ENCODE measurements around the gene TMOD3.

- TF ChIP-seq POLR2AphosphoS5 (IDR thresholded peaks at IDR 0.05) = no peak
- no peak for TF ChIP-seq POLR2A (IDR thresholded peaks at IDR 0.05)
- no peak for TF ChIP-seq CTCF (IDR thresholded peaks at IDR 0.05)
These were observed 78.9 kb downstream of the TMOD3 start for GRCh38 chr15:51908316-51908715.
